Left ventricle myocardium superior (tissue), 1 donor: ENCODE measurements around the gene TBC1D1. TPM values are rescaled to one million over a fixed set of nuclear protein-coding genes. Genes with fewer than 3 reads are reported as not detected.

ENCODE experiments used
- ATAC-seq: fragments of 200-7000 bp; cut with Tn5 transposase; one replicate; pipeline ENCODE4 v1.9.1; 2020; ENCODE audit warnings: mild to moderate bottlenecking, moderate library complexity
- DNase-seq: peaks from one replicate; pipeline ENCODE4 v3.0.0-alpha.2; 2020
- intact Hi-C: fragments of 100-400 bp; cut with micrococcal nuclease; formaldehyde crosslinking; loops from one replicate; pipeline ENCODE4 v1.11.0; 2022
- total RNA-seq: library from RNA; stranded (reverse); fragmentation: NEBNext Ultra II Directional; extraction: Animal tissue kit (Norgen Biotek cat#: 25700); gene quantifications from one replicate; pipeline ENCODE4 v1.2.1, GENCODE V29; 2021
- donor health status: DM: no; HTN: yes; CAD: no; lungs with severe emphysema.

The TBC1D1 gene
- total RNA-seq, 1 donor from 2014 or later = 118 TPM

GRCh38 chr4:38100474-38101255 lies 209.8 kb downstream of the TBC1D1 start:
- intact Hi-C loops = no loop called here
- DNase-seq = no peak
- ATAC-seq = no peak

GRCh38 chr4:38101563-38101962 lies 210.7 kb downstream of the TBC1D1 start:
- intact Hi-C loops = no loop called here
- no peak for DNase-seq
- no peak for ATAC-seq

- no peak for ATAC-seq
- intact Hi-C loops = no loop called here
These were observed 212.2 kb downstream of the TBC1D1 start for GRCh38 chr4:38102957-38103588.

GRCh38 chr4:38105475-38106220 lies 214.8 kb downstream of the TBC1D1 start:
- DNase-seq = no peak
- no peak for ATAC-seq
- intact Hi-C loops = no loop called here

More at GRCh38 chr4:38102957-38103588, 212.2 kb downstream of the TBC1D1 start:
- no peak for DNase-seq

GRCh38 chr4:38106311-38106710 lies 215.4 kb downstream of the TBC1D1 start:
- intact Hi-C loops = no loop called here
- DNase-seq = no peak
- ATAC-seq = peak; percentile 23

- ATAC-seq (no peak), DNase-seq (no peak)
- intact Hi-C loops = no loop called here
These were observed 216.1 kb downstream of the TBC1D1 start for GRCh38 chr4:38106886-38107514.

GRCh38 chr4:38107818-38108217 lies 216.9 kb downstream of the TBC1D1 start:
- DNase-seq (no peak), ATAC-seq (no peak)
- intact Hi-C loops = no loop called here

GRCh38 chr4:38109370-38109769 lies 218.5 kb downstream of the TBC1D1 start:
- no peak for ATAC-seq
- intact Hi-C loops = no loop called here
- no peak for DNase-seq

GRCh38 chr4:38109896-38110295 lies 219.0 kb downstream of the TBC1D1 start:
- DNase-seq (no peak), ATAC-seq (no peak)
- intact Hi-C loops = no loop called here

- ATAC-seq (no peak), DNase-seq (no peak)
- intact Hi-C loops = no loop called here
These were observed 220.1 kb downstream of the TBC1D1 start for GRCh38 chr4:38111024-38111423.

- DNase-seq = no peak
- peak; percentile 42 for ATAC-seq
- intact Hi-C loops = no loop called here
These were observed 220.8 kb downstream of the TBC1D1 start for GRCh38 chr4:38111717-38112116.

GRCh38 chr4:38113132-38113531 lies 222.2 kb downstream of the TBC1D1 start:
- intact Hi-C loops = no loop called here
- DNase-seq (no peak), ATAC-seq (peak; percentile 84)

- ATAC-seq (no peak), DNase-seq (no peak)
- intact Hi-C loops = no loop called here
These were observed 222.7 kb downstream of the TBC1D1 start for GRCh38 chr4:38113551-38113950.

- intact Hi-C loops = no loop called here
- ATAC-seq (peak; percentile 57), DNase-seq (peak; percentile 36)
These were observed 223.7 kb downstream of the TBC1D1 start for GRCh38 chr4:38114386-38115150.

GRCh38 chr4:38115601-38116000 lies 224.7 kb downstream of the TBC1D1 start:
- no peak for DNase-seq
- intact Hi-C loops = no loop called here
- no peak for ATAC-seq

- DNase-seq = no peak
- ATAC-seq = no peak
- intact Hi-C loops = no loop called here
These were observed 226.7 kb downstream of the TBC1D1 start for GRCh38 chr4:38117591-38117990.

- ATAC-seq (peak; percentile 70), DNase-seq (no peak)
- intact Hi-C loops = no loop called here
These were observed 228.9 kb downstream of the TBC1D1 start for GRCh38 chr4:38119668-38120385.

- no peak for ATAC-seq
These were observed 229.9 kb downstream of the TBC1D1 start for GRCh38 chr4:38120772-38121171.

More at GRCh38 chr4:38120772-38121171, 229.9 kb downstream of the TBC1D1 start:
- intact Hi-C loops = no loop called here
- no peak for DNase-seq
